CD8-positive, alpha-beta memory T cell (primary cell): Measurements from ENCODE around the gene KIF16B. TPM values are rescaled to one million over a fixed set of nuclear protein-coding genes. Genes with fewer than 3 reads are reported as not detected.

Experiments
- CTCF ChIA-PET: fragments of 350-600 bp; sonication (Branson Sonifier 250); formaldehyde crosslinking; loops from one replicate; lab custom pipeline; 2021; ENCODE audit warnings: antibody characterized with exemption; lab: Charles Lee
- POLR2A ChIA-PET: fragments of 350-600 bp; sonication (Branson Sonifier 250); formaldehyde crosslinking; loops from one replicate; lab custom pipeline; 2021; ENCODE audit warnings: antibody characterized with exemption; lab: Charles Lee
- DNase-seq, 5 donors: peaks; one replicate each; pipeline versions ENCODE4 v3.0.0 to v3.0.0-alpha.2; 2020 to 2022; ENCODE audit warnings: mixed read lengths in 1 of 5
- H3K27ac ChIP-seq: one replicate; pipeline ENCODE4 v1.7.0; 2013; ENCODE audit warnings: low read depth, mild to moderate bottlenecking, low read length, moderate library complexity
- H3K27me3 ChIP-seq: 2 replicates; pipeline ENCODE4 v1.7.0; 2013; ENCODE audit warnings: low read length, mild to moderate bottlenecking; ENCODE audit not compliant: insufficient read depth, poor library complexity, severe bottlenecking
- H3K36me3 ChIP-seq: 2 replicates; pipeline ENCODE4 v1.7.0; 2013; ENCODE audit warnings: mild to moderate bottlenecking, low read length, moderate library complexity; ENCODE audit not compliant: insufficient read depth
- H3K4me1 ChIP-seq: 2 replicates; pipeline ENCODE4 v1.7.0; 2013; ENCODE audit warnings: mild to moderate bottlenecking, low read length, moderate library complexity; ENCODE audit not compliant: insufficient read depth
- H3K4me3 ChIP-seq: 2 replicates; pipeline ENCODE4 v1.7.0; 2013; ENCODE audit warnings: mild to moderate bottlenecking, low read length
- H3K9me3 ChIP-seq: 2 replicates; pipeline ENCODE4 v1.7.0; 2013; ENCODE audit warnings: mild to moderate bottlenecking, low read length
- H3K27ac Mint-ChIP-seq, 8 donors: one replicate each; pipeline ENCODE4 v1.8.0; 2020 to 2021; ENCODE audit warnings: mixed read lengths in 8 of 8, mild to moderate bottlenecking in 6 of 8, inconsistent platforms in 3 of 8, moderate library complexity in 3 of 8
- H3K27me3 Mint-ChIP-seq, 2 donors: one replicate each; pipeline ENCODE4 v1.8.0; 2020 to 2021; ENCODE audit warnings: mixed read lengths in 2 of 2, mild to moderate bottlenecking in 1 of 2, moderate library complexity in 1 of 2
- H3K36me3 Mint-ChIP-seq, 3 donors: one replicate each; pipeline ENCODE4 v1.8.0; 2020 to 2021; ENCODE audit warnings: mixed read lengths in 3 of 3, inconsistent platforms in 1 of 3, mild to moderate bottlenecking in 1 of 3
- H3K4me1 Mint-ChIP-seq, 3 donors: one replicate each; pipeline ENCODE4 v1.8.0; 2020 to 2021; ENCODE audit warnings: mixed read lengths in 3 of 3, inconsistent platforms in 1 of 3, mild to moderate bottlenecking in 1 of 3
- H3K4me3 Mint-ChIP-seq, 7 donors: one replicate each; pipeline ENCODE4 v1.8.0; 2020 to 2021; ENCODE audit warnings: mixed read lengths in 7 of 7, mild to moderate bottlenecking in 6 of 7, moderate library complexity in 4 of 7, inconsistent platforms in 2 of 7
- H3K9me3 Mint-ChIP-seq, 5 donors: one replicate each; pipeline ENCODE4 v1.8.0; 2020 to 2022; ENCODE audit warnings: mixed read lengths in 5 of 5, mild to moderate bottlenecking in 3 of 5, moderate library complexity in 2 of 5, inconsistent platforms in 1 of 5
- polyA plus RNA-seq: library from polyadenylated mRNA; unstranded; fragments of 300-500 nt; fragmentation: Illumina TruSeq; gene quantifications from one replicate; pipeline ENCODE4 v1.2.3, GENCODE V29; 2021
- total RNA-seq, 2 experiments: library from RNA; stranded (reverse); gene quantifications; one replicate each; pipeline ENCODE4 v1.2.3, GENCODE V29; 2021

The KIF16B gene
- total and polyA plus RNA-seq, 3 experiments from 2014 or later = 3.2 to 6.0 (median 3.4) TPM

- Histone ChIP-seq H3K9me3 (no peaks in the 10 kb centered on the region), H3K4me1 (no peaks in the 10 kb centered on the region), H3K4me3 (no peak overlapping the region), H3K27ac (no peak overlapping the region), H3K27me3 (no peaks in the 10 kb centered on the region), H3K36me3 (no peaks in the 10 kb centered on the region)
- no peak overlapping the region for H3K27ac Mint-ChIP-seq
- ChIA-PET POLR2A (no interaction called here), CTCF (interaction anchor here (0.8 to 0.9 kb wide), 2 partner anchors 13 to 18 kb away, joined by 3 read pairs; no protein-coding TSS in a partner anchor)
- no peak overlapping the region for H3K4me3 Mint-ChIP-seq
- H3K36me3 Mint-ChIP-seq = peaks cover 0 to 8% (median 3%) of the 10 kb centered on the region in 3 donors
- H3K27me3 Mint-ChIP-seq = no peaks in the 10 kb centered on the region
- H3K9me3 Mint-ChIP-seq = peaks cover 0 to 2% (median 0%) of the 10 kb centered on the region in 5 donors
- no peak for DNase-seq
- peaks cover 0 to 7% (median 6%) of the 10 kb centered on the region in 3 donors for H3K4me1 Mint-ChIP-seq
Measured at GRCh38 chr20:16537918-16538317, 35.3 kb downstream of the KIF16B start.

GRCh38 chr20:16537025-16537665 is 36.1 kb downstream of the KIF16B start:
- Histone ChIP-seq H3K36me3 (no peaks in the 10 kb centered on the region), H3K4me3 (no peak overlapping the region), H3K27ac (no peak overlapping the region), H3K4me1 (no peaks in the 10 kb centered on the region), H3K9me3 (no peaks in the 10 kb centered on the region), H3K27me3 (no peaks in the 10 kb centered on the region)
- no peaks in the 10 kb centered on the region for H3K27me3 Mint-ChIP-seq
- H3K4me1 Mint-ChIP-seq = peaks cover 0 to 4% (median 3%) of the 10 kb centered on the region in 3 donors
- ChIA-PET POLR2A (no interaction called here), CTCF (no interaction called here)
- H3K4me3 Mint-ChIP-seq = no peak overlapping the region
- no peak for DNase-seq
- H3K27ac Mint-ChIP-seq = peak overlapping the region in 1 of 8 donors; percentile 46
- peaks cover 0 to 2% (median 0%) of the 10 kb centered on the region in 5 donors for H3K9me3 Mint-ChIP-seq
- H3K36me3 Mint-ChIP-seq = peaks cover 0 to 8% (median 3%) of the 10 kb centered on the region in 3 donors

- Mint-ChIP-seq H3K9me3 (no peaks in the 10 kb centered on the region), H3K4me1 (peaks cover 0 to under 1% (median 0%) of the 10 kb centered on the region in 3 donors), H3K27me3 (no peaks in the 10 kb centered on the region), H3K36me3 (peaks cover 0 to 9% (median 3%) of the 10 kb centered on the region in 3 donors), H3K4me3 (no peak overlapping the region), H3K27ac (peak overlapping the region in 1 of 8 donors; percentile 38)
- CTCF ChIA-PET = no interaction called here
- no peaks in the 10 kb centered on the region for H3K36me3 ChIP-seq
- no peak overlapping the region for H3K4me3 ChIP-seq
- DNase-seq = no peak
- POLR2A ChIA-PET = no interaction called here
- H3K4me1 ChIP-seq = no peaks in the 10 kb centered on the region
- no peak overlapping the region for H3K27ac ChIP-seq
- H3K9me3 ChIP-seq = no peaks in the 10 kb centered on the region
- no peaks in the 10 kb centered on the region for H3K27me3 ChIP-seq
Measured at GRCh38 chr20:16535277-16535676, 38.0 kb downstream of the KIF16B start.

- ChIA-PET CTCF (no interaction called here), POLR2A (no interaction called here)
- H3K36me3 Mint-ChIP-seq = peaks cover 0 to 4% (median 0%) of the 10 kb centered on the region in 3 donors
- H3K27ac Mint-ChIP-seq = no peak overlapping the region
- H3K36me3 ChIP-seq = no peaks in the 10 kb centered on the region
- no peak overlapping the region for H3K4me3 Mint-ChIP-seq
- DNase-seq = no peak
- no peak overlapping the region for H3K4me3 ChIP-seq
- no peak overlapping the region for H3K27ac ChIP-seq
- no peaks in the 10 kb centered on the region for H3K4me1 ChIP-seq
- H3K4me1 Mint-ChIP-seq = no peaks in the 10 kb centered on the region
- H3K9me3 Mint-ChIP-seq = peaks cover 0 to 2% (median 0%) of the 10 kb centered on the region in 5 donors
- H3K27me3 Mint-ChIP-seq = no peaks in the 10 kb centered on the region
- H3K27me3 ChIP-seq = no peaks in the 10 kb centered on the region
- no peaks in the 10 kb centered on the region for H3K9me3 ChIP-seq
Measured at GRCh38 chr20:16533502-16533901, 39.7 kb downstream of the KIF16B start.

- Histone ChIP-seq H3K27me3 (no peaks in the 10 kb centered on the region), H3K9me3 (no peaks in the 10 kb centered on the region), H3K4me1 (no peaks in the 10 kb centered on the region), H3K36me3 (no peaks in the 10 kb centered on the region), H3K4me3 (no peak overlapping the region), H3K27ac (no peak overlapping the region)
- DNase-seq = no peak
- H3K27me3 Mint-ChIP-seq = no peaks in the 10 kb centered on the region
- H3K27ac Mint-ChIP-seq = peak overlapping the region in 1 of 8 donors; percentile 40
- peaks cover 0 to 2% (median 0%) of the 10 kb centered on the region in 5 donors for H3K9me3 Mint-ChIP-seq
- no peaks in the 10 kb centered on the region for H3K4me1 Mint-ChIP-seq
- ChIA-PET POLR2A (no interaction called here), CTCF (no interaction called here)
- no peak overlapping the region for H3K4me3 Mint-ChIP-seq
- H3K36me3 Mint-ChIP-seq = peaks cover 3 to 8% (median 3%) of the 10 kb centered on the region in 3 donors
Measured at GRCh38 chr20:16531485-16531884, 41.8 kb downstream of the KIF16B start.

GRCh38 chr20:16530201-16530681 is 43.0 kb downstream of the KIF16B start:
- no peak overlapping the region for H3K4me3 Mint-ChIP-seq
- no peak overlapping the region for H3K27ac Mint-ChIP-seq
- H3K36me3 Mint-ChIP-seq = peaks cover 10 to 16% (median 11%) of the 10 kb centered on the region in 3 donors
- H3K4me1 Mint-ChIP-seq = no peaks in the 10 kb centered on the region
- no peak for DNase-seq
- H3K27ac ChIP-seq = no peak overlapping the region
- ChIA-PET CTCF (no interaction called here), POLR2A (no interaction called here)
- H3K4me1 ChIP-seq = no peaks in the 10 kb centered on the region
- H3K9me3 Mint-ChIP-seq = peaks cover 0 to 4% (median 0%) of the 10 kb centered on the region in 5 donors
- H3K9me3 ChIP-seq = no peaks in the 10 kb centered on the region
- H3K4me3 ChIP-seq = no peak overlapping the region
- H3K27me3 Mint-ChIP-seq = no peaks in the 10 kb centered on the region
- H3K27me3 ChIP-seq = no peaks in the 10 kb centered on the region
- H3K36me3 ChIP-seq = no peaks in the 10 kb centered on the region

GRCh38 chr20:16528078-16528477 is 45.2 kb downstream of the KIF16B start:
- POLR2A ChIA-PET = no interaction called here
- no peak overlapping the region for H3K4me3 Mint-ChIP-seq

GRCh38 chr20:16527438-16527837 is 45.8 kb downstream of the KIF16B start:
- Mint-ChIP-seq H3K4me1 (no peaks in the 10 kb centered on the region), H3K27me3 (no peaks in the 10 kb centered on the region), H3K9me3 (peaks cover 0 to 9% (median 6%) of the 10 kb centered on the region in 5 donors), H3K4me3 (no peak overlapping the region), H3K36me3 (peaks cover 20 to 34% (median 23%) of the 10 kb centered on the region in 3 donors), H3K27ac (no peak overlapping the region)
- CTCF ChIA-PET = no interaction called here
- H3K27me3 ChIP-seq = no peaks in the 10 kb centered on the region
- no peaks in the 10 kb centered on the region for H3K4me1 ChIP-seq
- no peaks in the 10 kb centered on the region for H3K9me3 ChIP-seq
- H3K27ac ChIP-seq = no peak overlapping the region
- DNase-seq = no peak
- H3K4me3 ChIP-seq = no peak overlapping the region
- H3K36me3 ChIP-seq = no peaks in the 10 kb centered on the region
- POLR2A ChIA-PET = no interaction called here

More at GRCh38 chr20:16528078-16528477, 45.2 kb downstream of the KIF16B start:
- H3K36me3 ChIP-seq = no peaks in the 10 kb centered on the region
- CTCF ChIA-PET = no interaction called here
- no peaks in the 10 kb centered on the region for H3K27me3 ChIP-seq
- no peaks in the 10 kb centered on the region for H3K27me3 Mint-ChIP-seq
- no peak for DNase-seq
- H3K4me3 ChIP-seq = no peak overlapping the region
- H3K4me1 ChIP-seq = no peaks in the 10 kb centered on the region
- no peak overlapping the region for H3K27ac ChIP-seq
- H3K27ac Mint-ChIP-seq = no peak overlapping the region
- no peaks in the 10 kb centered on the region for H3K4me1 Mint-ChIP-seq
- H3K36me3 Mint-ChIP-seq = peaks cover 20 to 34% (median 20%) of the 10 kb centered on the region in 3 donors
- H3K9me3 ChIP-seq = no peaks in the 10 kb centered on the region
- peaks cover 0 to 9% (median 6%) of the 10 kb centered on the region in 5 donors for H3K9me3 Mint-ChIP-seq
